HG03342 (cell line): ENCODE data around the gene CCDC88A.
A peak's percentile ranks its signal among the peaks of the same experiment; 100 is the strongest.
"Not testable (repeated sequence)": the region's sequence is repeated elsewhere in the genome, so short reads cannot be mapped to it uniquely, and the experiment has no call there.

ENCODE experiments used
- ATAC-seq: cut with Tn5 transposase; IDR thresholded peaks from one replicate; pipeline ENCODE4 v1.9.1; 2021; ENCODE audit warnings: mild to moderate bottlenecking, moderate library complexity; ENCODE audit not compliant: unreplicated experiment

Gene CCDC88A

GRCh38 chr2:55419679-55420438 lies at the start of gene CCDC88A:
TSS of gene CCDC88A (minus strand) at chr2:55419856. CDS start at chr2:55419079, 777 bp downstream.
- peak; percentile 82 for ATAC-seq

GRCh38 chr2:55461679-55462078 lies 42.0 kb upstream of the CCDC88A start:
- ATAC-seq = no peak

- no peak for ATAC-seq
These were observed 40.9 kb upstream of the CCDC88A start for GRCh38 chr2:55460562-55460961.

GRCh38 chr2:55459714-55460274 lies 40.1 kb upstream of the CCDC88A start:
- ATAC-seq = no peak

GRCh38 chr2:55459279-55459678 lies 39.6 kb upstream of the CCDC88A start:
- ATAC-seq = no peak

GRCh38 chr2:55454121-55454520 lies 34.5 kb upstream of the CCDC88A start:
- no peak for ATAC-seq

- ATAC-seq = no peak
These were observed 33.2 kb upstream of the CCDC88A start for GRCh38 chr2:55452879-55453278.

GRCh38 chr2:55451699-55452098 lies 32.0 kb upstream of the CCDC88A start:
- ATAC-seq = no peak

- ATAC-seq = not testable (repeated sequence)
These were observed 30.4 kb upstream of the CCDC88A start for GRCh38 chr2:55450014-55450413.

- ATAC-seq = not testable (repeated sequence)
These were observed 22.5 kb upstream of the CCDC88A start for GRCh38 chr2:55442045-55442760.

GRCh38 chr2:55441280-55441892 lies 21.7 kb upstream of the CCDC88A start:
- ATAC-seq = no peak

- ATAC-seq = no peak
These were observed 19.4 kb upstream of the CCDC88A start for GRCh38 chr2:55439101-55439397.

- ATAC-seq = no peak
These were observed 18.9 kb upstream of the CCDC88A start for GRCh38 chr2:55438391-55439100.

- ATAC-seq = no peak
These were observed 18.1 kb upstream of the CCDC88A start for GRCh38 chr2:55437515-55438390.

GRCh38 chr2:55431982-55432627 lies 12.4 kb upstream of the CCDC88A start:
- no peak for ATAC-seq

- ATAC-seq = no peak
These were observed 10.7 kb upstream of the CCDC88A start for GRCh38 chr2:55430211-55430975.

GRCh38 chr2:55428258-55428657 lies 8.6 kb upstream of the CCDC88A start:
- ATAC-seq = no peak

GRCh38 chr2:55425431-55425831 lies 5.8 kb upstream of the CCDC88A start:
- no peak for ATAC-seq
